Measurements from ENCODE around the gene TCF4. TPM values are rescaled to one million over a fixed set of nuclear protein-coding genes. Genes with fewer than 3 reads are reported as not detected.

Gene TCF4
- total RNA-seq, 1 experiment from 2014 or later = 104 TPM

GRCh38 chr18:55243857-55244256 is 344.1 kb downstream of the TCF4 start:
- DNase-seq (ENCODE audit: low spot score) (no peak), ATAC-seq (no peak)
- no peaks in the 10 kb centered on the region for H3K9me3 Mint-ChIP-seq
- ChIA-PET CTCF (interaction anchor here (1.1 kb wide), 1 partner anchor 9 kb away, joined by 4 read pairs; no protein-coding TSS in a partner anchor), POLR2A (interaction anchor here (0.7 kb wide), 1 partner anchor 337 kb away, joined by 3 read pairs; no protein-coding TSS in a partner anchor)
- TF ChIP-seq FOXK1 (CRISPR knock-in tag; IDR thresholded peaks at IDR 0.05) (no peak), IRF1 (CRISPR knock-in tag; IDR thresholded peaks at IDR 0.05) (no peak), GTF2I (CRISPR knock-in tag; conservative IDR thresholded peaks at IDR 0.05) (no peak), CBFB (CRISPR knock-in tag; IDR thresholded peaks at IDR 0.05; ENCODE audit: low read depth) (no peak), SMAD4 (CRISPR knock-in tag; IDR thresholded peaks at IDR 0.05) (no peak), JUN (CRISPR knock-in tag; IDR thresholded peaks at IDR 0.05) (no peak), NR1H2 (CRISPR knock-in tag; IDR thresholded peaks at IDR 0.05) (no peak), TEAD4 (CRISPR knock-in tag; IDR thresholded peaks at IDR 0.05) (no peak), STAT6 (CRISPR knock-in tag; conservative IDR thresholded peaks at IDR 0.05; ENCODE audit: low read depth) (no peak), JAZF1 (CRISPR knock-in tag; IDR thresholded peaks at IDR 0.05) (no peak), MAX (CRISPR knock-in tag; IDR thresholded peaks at IDR 0.05) (no peak), E2F4 (CRISPR knock-in tag; IDR thresholded peaks at IDR 0.05; ENCODE audit: borderline replicate concordance, low read depth) (no peak), ZNF423 (CRISPR knock-in tag; IDR thresholded peaks at IDR 0.05) (no peak), OVOL2 (CRISPR knock-in tag; IDR thresholded peaks at IDR 0.05; ENCODE audit: borderline replicate concordance) (no peak), NFYB (CRISPR knock-in tag; conservative IDR thresholded peaks at IDR 0.05; ENCODE audit: low read depth) (no peak), NR3C1 (CRISPR knock-in tag; conservative IDR thresholded peaks at IDR 0.05; ENCODE audit: low read depth) (no peak), CREM (CRISPR knock-in tag; IDR thresholded peaks at IDR 0.05) (no peak), TP53 (CRISPR knock-in tag; IDR thresholded peaks at IDR 0.05) (no peak)
- TF ChIP-seq, protein P1, sequence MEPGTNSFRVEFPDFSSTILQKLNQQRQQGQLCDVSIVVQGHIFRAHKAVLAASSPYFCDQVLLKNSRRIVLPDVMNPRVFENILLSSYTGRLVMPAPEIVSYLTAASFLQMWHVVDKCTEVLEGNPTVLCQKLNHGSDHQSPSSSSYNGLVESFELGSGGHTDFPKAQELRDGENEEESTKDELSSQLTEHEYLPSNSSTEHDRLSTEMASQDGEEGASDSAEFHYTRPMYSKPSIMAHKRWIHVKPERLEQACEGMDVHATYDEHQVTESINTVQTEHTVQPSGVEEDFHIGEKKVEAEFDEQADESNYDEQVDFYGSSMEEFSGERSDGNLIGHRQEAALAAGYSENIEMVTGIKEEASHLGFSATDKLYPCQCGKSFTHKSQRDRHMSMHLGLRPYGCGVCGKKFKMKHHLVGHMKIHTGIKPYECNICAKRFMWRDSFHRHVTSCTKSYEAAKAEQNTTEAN (CRISPR knock-in tag; IDR thresholded peaks at IDR 0.05) = no peak
- TF ChIP-seq, protein P2, sequence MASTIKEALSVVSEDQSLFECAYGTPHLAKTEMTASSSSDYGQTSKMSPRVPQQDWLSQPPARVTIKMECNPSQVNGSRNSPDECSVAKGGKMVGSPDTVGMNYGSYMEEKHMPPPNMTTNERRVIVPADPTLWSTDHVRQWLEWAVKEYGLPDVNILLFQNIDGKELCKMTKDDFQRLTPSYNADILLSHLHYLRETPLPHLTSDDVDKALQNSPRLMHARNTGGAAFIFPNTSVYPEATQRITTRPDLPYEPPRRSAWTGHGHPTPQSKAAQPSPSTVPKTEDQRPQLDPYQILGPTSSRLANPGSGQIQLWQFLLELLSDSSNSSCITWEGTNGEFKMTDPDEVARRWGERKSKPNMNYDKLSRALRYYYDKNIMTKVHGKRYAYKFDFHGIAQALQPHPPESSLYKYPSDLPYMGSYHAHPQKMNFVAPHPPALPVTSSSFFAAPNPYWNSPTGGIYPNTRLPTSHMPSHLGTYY (CRISPR knock-in tag; IDR thresholded peaks at IDR 0.05) = no peak
- no peaks in the 10 kb centered on the region for H3K27me3 Mint-ChIP-seq (ENCODE audit: low read depth)
- H3K36me3 Mint-ChIP-seq = no peaks in the 10 kb centered on the region
- H3K27ac Mint-ChIP-seq = peak overlapping the region; percentile 27
- peaks cover 16% of the 10 kb centered on the region for H3K4me1 Mint-ChIP-seq
- H3K4me3 Mint-ChIP-seq = no peak overlapping the region

GRCh38 chr18:55243255-55243654 is 344.7 kb downstream of the TCF4 start:
- ATAC-seq = no peak
- Mint-ChIP-seq H3K9me3 (no peaks in the 10 kb centered on the region), H3K4me3 (no peak overlapping the region), H3K36me3 (no peaks in the 10 kb centered on the region), H3K27me3 (ENCODE audit: low read depth) (no peaks in the 10 kb centered on the region), H3K27ac (no peak overlapping the region), H3K4me1 (peaks cover 16% of the 10 kb centered on the region)
- TF ChIP-seq, protein P2 (CRISPR knock-in tag; IDR thresholded peaks at IDR 0.05) = no peak
- no peak for TF ChIP-seq ZNF317 (CRISPR knock-in tag; IDR thresholded peaks at IDR 0.05; ENCODE audit: borderline replicate concordance, low read depth)
- TF ChIP-seq RORB (CRISPR knock-in tag; IDR thresholded peaks at IDR 0.05) = no peak
- TF ChIP-seq ATF1 (CRISPR knock-in tag; IDR thresholded peaks at IDR 0.05) = no peak
- no peak for TF ChIP-seq NFYB (CRISPR knock-in tag; conservative IDR thresholded peaks at IDR 0.05; ENCODE audit: low read depth)
- DNase-seq (ENCODE audit: low spot score) = no peak
- ChIA-PET POLR2A (no interaction called here), CTCF (no interaction called here)

Measured in WTC11 (cell line).